C4-2B (cell line): ENCODE results near the gene SERPINE3.

Source experiments
- ZFX ChIP-seq: fragments of 450-650 bp; IDR thresholded peaks from 2 replicates; pipeline ENCODE4 v1.6.1; 2017
- TF ChIP-seq, protein P1 (sequence below): fragments of 450-650 bp; conservative IDR thresholded peaks from 2 replicates; pipeline ENCODE4 v1.5.1; 2017; ENCODE audit warnings: mild to moderate bottlenecking

DNA sequence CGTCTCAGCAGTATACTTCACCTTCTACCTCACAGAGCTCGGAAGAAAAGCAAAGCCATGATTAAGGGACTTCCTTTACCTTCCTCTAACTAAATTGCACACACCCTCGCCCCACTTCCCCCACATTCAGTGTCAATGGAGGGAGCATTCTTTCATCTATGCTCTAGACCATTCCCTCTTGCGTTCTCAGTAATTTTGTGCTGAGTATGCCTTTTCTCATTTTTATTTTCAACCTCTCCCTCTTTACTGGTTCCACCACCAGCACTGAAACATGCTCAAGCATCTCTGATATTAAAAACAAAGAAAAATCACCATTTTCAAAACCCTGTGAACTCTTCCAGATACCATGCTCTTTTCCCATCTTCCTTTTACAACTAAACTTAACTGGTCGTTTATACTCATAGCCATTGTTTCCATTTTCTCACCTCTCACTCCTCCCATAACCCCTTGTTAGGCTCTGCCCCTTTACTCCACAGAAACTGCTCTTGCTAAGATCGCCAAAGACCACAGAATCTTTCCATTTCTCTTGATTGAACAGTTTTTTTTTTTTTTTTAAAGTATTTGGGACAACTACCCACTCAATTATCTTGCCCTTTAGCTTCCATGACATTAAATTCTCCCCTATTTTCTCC lies 32.4 kb downstream of the SERPINE3 start:
- TF ChIP-seq, protein P1, sequence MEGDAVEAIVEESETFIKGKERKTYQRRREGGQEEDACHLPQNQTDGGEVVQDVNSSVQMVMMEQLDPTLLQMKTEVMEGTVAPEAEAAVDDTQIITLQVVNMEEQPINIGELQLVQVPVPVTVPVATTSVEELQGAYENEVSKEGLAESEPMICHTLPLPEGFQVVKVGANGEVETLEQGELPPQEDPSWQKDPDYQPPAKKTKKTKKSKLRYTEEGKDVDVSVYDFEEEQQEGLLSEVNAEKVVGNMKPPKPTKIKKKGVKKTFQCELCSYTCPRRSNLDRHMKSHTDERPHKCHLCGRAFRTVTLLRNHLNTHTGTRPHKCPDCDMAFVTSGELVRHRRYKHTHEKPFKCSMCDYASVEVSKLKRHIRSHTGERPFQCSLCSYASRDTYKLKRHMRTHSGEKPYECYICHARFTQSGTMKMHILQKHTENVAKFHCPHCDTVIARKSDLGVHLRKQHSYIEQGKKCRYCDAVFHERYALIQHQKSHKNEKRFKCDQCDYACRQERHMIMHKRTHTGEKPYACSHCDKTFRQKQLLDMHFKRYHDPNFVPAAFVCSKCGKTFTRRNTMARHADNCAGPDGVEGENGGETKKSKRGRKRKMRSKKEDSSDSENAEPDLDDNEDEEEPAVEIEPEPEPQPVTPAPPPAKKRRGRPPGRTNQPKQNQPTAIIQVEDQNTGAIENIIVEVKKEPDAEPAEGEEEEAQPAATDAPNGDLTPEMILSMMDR = no peak
- TF ChIP-seq ZFX = no peak
